Measurements from ENCODE around the gene CCN6.
A peak's percentile ranks its signal among the peaks of the same experiment; 100 is the strongest.
"Not testable (repeated sequence)": the region's sequence is repeated elsewhere in the genome, so short reads cannot be mapped to it uniquely, and the experiment has no call there.

CCN6 gene

GRCh38 chr6:112030206-112030960, 23.5 kb upstream of the CCN6 start:
- DNase-seq = no peak

DNA sequence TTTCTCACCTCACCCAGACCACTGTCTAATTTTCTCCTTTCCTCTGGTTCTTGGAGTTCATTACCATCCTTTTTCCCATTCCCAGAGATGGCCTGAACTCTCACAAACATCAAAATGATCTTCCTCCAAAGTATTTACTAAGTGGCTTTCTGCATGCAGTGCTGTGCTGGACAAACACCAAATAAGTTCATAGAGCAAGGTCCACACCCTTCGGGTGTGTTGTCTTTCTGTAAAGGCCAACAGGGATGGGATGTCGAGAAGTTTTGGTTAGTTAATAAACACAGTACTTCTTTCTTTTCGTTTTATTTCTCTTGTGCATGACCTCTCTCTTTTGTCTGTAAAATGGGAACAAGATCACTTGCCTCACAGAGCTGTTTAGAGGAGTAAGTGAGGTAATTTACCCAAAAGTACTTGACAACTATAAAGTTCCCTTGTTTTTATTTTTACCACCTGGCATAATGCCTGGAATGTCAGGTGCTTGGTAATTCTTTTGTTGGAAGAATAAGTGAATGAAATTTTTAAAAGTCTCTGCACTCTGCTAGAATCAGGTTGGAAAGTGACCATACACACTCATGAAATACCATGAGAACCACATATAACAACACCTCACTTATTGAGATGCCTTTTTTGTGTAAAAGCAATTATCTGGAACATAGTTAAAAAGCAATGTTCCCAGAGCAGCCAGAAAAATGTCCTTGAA, 22.8 kb upstream of the CCN6 start:
- no peak for DNase-seq

GRCh38 chr6:112031960-112032359, 21.9 kb upstream of the CCN6 start:
- no peak for DNase-seq

DNA sequence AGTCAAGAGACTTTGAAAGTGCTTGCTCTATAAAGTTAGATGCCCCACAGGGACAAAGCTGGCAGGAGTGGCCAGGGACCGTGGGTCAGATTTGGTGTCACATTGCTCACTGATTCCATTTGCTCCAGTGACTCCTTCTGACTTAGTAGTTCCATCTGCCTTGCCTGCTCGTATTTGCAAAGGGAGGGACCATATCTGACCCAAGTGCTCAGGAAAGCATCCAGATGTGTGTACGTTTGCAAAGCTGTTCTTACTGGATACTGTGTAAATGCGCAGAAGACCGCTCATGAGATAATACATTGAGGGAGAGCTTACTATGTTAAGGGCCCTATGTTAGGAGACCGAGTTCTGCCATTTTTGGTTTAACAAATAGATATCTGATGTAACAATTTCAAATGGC, 21.2 kb upstream of the CCN6 start:
- no peak for DNase-seq

- no peak for DNase-seq
These were observed 19.9 kb upstream of the CCN6 start for GRCh38 chr6:112033791-112034615.

GRCh38 chr6:112034616-112034995, 19.3 kb upstream of the CCN6 start:
- DNase-seq = no peak

DNA sequence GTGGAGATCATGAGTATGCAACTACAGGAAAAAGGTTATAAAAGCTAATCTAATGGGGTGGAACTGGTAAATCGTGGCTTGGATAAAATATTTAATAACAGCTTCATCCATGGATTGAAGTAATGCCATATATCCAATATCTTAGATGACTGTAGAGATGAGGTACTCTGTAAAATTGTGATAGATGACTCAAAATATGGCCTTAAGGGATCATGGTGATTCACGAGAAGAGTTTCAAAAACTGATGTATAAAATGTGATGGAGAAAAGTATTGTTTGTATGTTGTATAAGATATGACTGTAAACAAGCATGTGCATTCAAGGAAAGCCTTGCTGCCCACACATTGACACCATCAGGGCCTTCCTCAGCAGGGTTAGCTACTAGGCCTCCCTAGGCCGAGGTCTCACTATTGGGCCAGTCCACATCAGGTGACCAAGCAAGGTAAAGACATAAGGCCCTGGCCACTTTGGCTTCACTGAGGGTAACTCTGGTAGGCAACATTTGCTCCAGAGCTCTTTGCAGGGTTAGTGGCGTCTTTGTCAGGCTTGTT, 17.7 kb upstream of the CCN6 start:
- DNase-seq = no peak

- DNase-seq = no peak
These were observed 16.1 kb upstream of the CCN6 start for GRCh38 chr6:112037783-112038216.

GRCh38 chr6:112038268-112038667, 15.6 kb upstream of the CCN6 start:
- DNase-seq = no peak

- DNase-seq = no peak
These were observed 15.0 kb upstream of the CCN6 start for GRCh38 chr6:112038756-112039430.

DNA sequence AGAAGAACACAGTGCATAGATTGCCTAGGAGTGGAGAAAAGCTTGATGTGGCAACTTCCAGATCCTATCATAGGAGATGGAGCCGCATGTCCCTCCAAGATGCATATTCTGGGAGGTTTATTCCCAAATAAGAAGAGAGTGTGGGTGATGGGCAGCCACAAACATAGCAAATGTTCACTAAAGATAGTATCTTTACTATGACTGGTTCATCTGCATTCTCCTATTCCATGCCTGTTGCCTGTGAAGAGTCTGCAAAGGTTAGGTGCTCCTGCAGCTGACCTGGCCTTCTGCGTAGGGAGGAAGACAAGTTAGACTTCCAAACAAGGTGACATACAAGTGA, 14.5 kb upstream of the CCN6 start:
- DNase-seq = no peak

GRCh38 chr6:112040956-112041355, 12.9 kb upstream of the CCN6 start:
- no peak for DNase-seq

DNA sequence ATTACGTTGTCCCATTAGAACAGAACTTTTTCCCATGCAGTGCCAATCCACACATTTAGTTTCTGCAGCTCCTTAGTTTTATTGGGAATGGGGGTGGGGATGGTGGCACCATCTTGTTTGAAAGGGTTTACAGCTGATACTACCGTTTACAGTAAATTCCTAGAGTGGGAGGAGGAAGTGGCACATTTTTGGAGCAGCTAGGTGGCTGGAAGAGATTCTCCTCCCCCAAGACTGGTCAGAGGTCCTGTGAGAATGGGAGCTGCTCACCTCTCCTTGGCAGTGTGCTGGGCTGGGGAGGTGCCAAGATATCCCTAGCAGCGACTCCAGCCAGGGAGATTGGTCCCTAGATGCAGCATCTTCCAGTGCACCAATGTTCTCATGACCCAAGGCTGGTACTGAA, 12.4 kb upstream of the CCN6 start:
- DNase-seq = no peak

DNA sequence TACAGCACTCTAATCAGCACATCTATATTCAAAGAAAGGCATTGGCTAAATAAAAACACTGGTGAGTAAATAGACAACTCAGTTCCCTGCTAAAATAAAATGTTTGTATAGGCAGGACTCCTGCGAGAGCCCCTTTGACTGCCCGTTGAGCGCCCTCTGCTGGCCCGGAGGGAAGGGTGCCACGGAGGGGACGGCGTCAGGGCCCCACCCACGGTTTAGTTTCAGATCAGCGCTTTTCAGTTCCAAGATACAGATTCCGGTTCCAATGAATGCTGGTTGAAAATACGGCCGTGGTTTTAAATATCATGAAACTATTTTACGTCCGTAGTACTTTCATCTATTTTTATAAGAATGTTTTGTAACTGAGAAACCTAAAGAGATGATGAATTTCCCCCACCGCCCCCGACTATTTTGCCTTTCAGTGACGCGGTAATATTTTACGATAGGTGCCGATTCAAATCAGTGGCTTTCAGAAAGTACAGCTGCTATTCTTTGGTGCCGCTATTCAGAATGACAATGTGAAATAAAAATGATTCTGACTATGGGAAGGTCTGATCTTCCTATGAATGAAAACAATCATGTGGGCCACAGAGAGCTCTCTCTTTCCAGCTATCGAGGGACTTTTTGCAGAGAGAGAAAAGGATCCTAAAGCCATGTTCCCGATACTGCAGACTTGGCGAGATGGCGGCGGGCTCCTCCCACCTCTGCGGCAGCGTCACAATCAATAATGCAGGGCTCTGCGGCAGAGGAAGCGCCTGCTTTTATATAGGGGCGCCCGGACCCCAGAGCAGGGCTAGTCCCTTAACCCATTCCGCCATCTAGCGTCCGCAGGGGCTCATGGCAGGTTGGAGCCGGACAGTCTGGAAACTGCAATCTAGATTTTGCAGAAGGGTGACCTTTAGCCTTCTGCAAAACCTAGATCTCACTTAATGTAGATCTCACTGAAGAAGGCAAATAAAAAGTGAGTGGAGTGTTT, 10.6 kb upstream of the CCN6 start:
- peak; percentile 83 for DNase-seq

DNA sequence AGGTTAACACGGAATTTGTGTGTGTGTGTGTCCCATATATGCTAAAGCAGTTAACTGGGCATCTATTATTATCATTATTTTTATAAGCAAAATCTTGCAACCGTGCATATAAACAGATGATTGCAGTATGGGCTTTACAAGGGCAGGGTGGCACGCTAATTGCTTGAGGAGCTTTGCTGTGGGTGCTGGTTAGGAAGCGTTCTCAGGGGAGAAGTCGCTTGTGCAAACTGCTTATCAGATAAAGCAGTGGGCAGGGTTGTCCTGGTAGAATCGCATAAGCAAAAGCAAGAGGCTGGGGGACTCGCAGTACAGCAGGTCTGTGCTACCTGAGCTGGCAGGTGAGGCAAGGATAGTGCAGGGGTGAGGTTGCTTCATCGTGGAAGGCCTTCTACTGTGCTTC, 9.7 kb upstream of the CCN6 start:
- no peak for DNase-seq

DNA sequence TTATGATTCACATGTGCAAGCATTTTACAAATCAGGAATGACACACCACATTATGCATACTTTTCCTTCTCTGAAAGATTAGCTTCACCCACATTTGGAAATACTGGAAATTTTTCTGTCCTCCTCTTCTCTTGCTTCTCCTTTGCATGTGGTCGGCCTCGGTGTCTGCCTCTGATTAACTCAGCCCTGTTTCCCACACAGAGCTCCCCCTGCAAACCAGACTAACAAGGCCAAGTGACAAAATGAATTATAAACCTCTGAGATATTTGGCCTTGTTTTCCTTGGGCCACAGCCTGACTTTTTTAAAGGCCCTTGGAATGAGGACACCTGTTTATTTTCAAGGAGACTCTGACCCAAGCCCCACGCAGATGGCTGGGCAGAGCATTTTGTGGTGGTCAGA, 9.0 kb upstream of the CCN6 start:
- DNase-seq = no peak

- DNase-seq = not testable (repeated sequence)
These were observed 6.4 kb upstream of the CCN6 start for GRCh38 chr6:112047523-112047922.

- DNase-seq = no peak
These were observed 4.7 kb upstream of the CCN6 start for GRCh38 chr6:112049026-112049799.

DNA sequence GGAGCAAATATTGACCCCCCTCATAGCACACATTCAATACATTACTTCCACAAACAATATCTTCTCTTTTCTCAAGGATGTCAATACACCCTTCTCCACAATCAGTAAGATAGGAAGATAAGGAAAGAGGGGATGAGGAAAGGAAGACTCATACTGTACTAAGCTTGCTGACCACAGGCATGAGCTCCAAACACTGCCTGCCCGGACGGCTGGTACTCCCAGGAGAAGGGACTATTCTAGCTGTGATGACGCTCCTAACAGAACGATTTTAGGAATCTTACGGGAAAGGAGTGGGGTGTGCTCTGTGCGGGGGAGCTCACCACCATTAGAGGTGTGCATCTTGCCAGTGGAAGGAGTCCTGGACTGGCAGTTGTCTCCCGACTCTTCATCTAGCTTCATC, 3.9 kb upstream of the CCN6 start:
- no peak for DNase-seq

- DNase-seq = no peak
These were observed 3.5 kb upstream of the CCN6 start for GRCh38 chr6:112050429-112050828.

DNA sequence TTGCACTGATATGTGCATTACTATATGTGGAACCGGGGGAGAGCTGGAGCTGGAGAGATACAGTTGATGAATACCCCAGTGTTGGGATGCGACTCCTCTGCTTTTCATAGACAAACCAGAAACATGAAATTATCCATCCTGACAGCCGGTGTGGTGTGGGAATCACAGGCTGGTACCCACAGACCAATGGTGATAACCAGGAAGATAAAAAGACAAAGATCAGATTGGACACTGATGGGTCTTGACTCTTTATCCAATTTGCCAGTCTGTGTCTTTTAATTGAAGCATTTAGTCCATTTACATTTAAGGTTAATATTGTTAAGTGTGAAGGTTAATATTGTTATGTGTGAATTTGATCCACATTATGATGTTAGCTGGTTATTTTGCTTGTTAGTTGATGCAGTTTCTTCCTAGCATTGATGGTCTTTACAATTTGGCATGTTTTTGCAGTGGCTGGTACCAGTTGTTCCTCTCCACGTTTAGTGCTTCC, 2.6 kb upstream of the CCN6 start:
- DNase-seq = not testable (repeated sequence)
